ENCODE data around the gene CDKN1B. TPM values are rescaled to one million over a fixed set of nuclear protein-coding genes. Genes with fewer than 3 reads are reported as not detected.
A peak's percentile ranks its signal among the peaks of the same experiment; 100 is the strongest.

The CDKN1B gene
- total RNA-seq, 1 donor, result 28.4 TPM

- no peak overlapping the region for H3K4me3 ChIP-seq (ENCODE audit: low read depth, low read length)
- no peak for TF ChIP-seq CTCF (IDR thresholded peaks at IDR 0.05; ENCODE audit: insufficient read depth, low read length)
- no peak for DNase-seq (ENCODE audit: low read depth)
Observed at GRCh38 chr12:12745576-12746211, 28.5 kb downstream of the CDKN1B start.

- H3K4me3 ChIP-seq (ENCODE audit: low read depth, low read length), result no peak overlapping the region
- no peak for DNase-seq (ENCODE audit: low read depth)
- no peak for TF ChIP-seq CTCF (IDR thresholded peaks at IDR 0.05; ENCODE audit: insufficient read depth, low read length)
Observed at GRCh38 chr12:12747278-12747677, 30.1 kb downstream of the CDKN1B start.

- no peak overlapping the region for H3K4me3 ChIP-seq (ENCODE audit: low read depth, low read length)
- TF ChIP-seq CTCF (IDR thresholded peaks at IDR 0.05; ENCODE audit: insufficient read depth, low read length), result no peak
- DNase-seq (ENCODE audit: low read depth), result no peak
Observed at GRCh38 chr12:12748044-12748443, 30.9 kb downstream of the CDKN1B start.

- H3K4me3 ChIP-seq (ENCODE audit: low read depth, low read length), result peak overlapping the region; percentile 66
- TF ChIP-seq CTCF (IDR thresholded peaks at IDR 0.05; ENCODE audit: insufficient read depth, low read length), result no peak
- peak; percentile 97 for DNase-seq (ENCODE audit: low read depth)
Observed at GRCh38 chr12:12749433-12749832, 32.3 kb downstream of the CDKN1B start.

- no peak for DNase-seq (ENCODE audit: low read depth)
Observed at GRCh38 chr12:12755923-12756322, 38.8 kb downstream of the CDKN1B start.

GRCh38 chr12:12757121-12757520, 40.0 kb downstream of the CDKN1B start:
- no peak overlapping the region for H3K4me3 ChIP-seq (ENCODE audit: low read depth, low read length)
- TF ChIP-seq CTCF (IDR thresholded peaks at IDR 0.05; ENCODE audit: insufficient read depth, low read length), result no peak
- DNase-seq (ENCODE audit: low read depth), result no peak

More at GRCh38 chr12:12755923-12756322, 38.8 kb downstream of the CDKN1B start:
- H3K4me3 ChIP-seq (ENCODE audit: low read depth, low read length), result no peak overlapping the region
- TF ChIP-seq CTCF (IDR thresholded peaks at IDR 0.05; ENCODE audit: insufficient read depth, low read length), result no peak

Data from fibroblast of the aortic adventitia (primary cell).